Ishikawa (cell line): Measurements from ENCODE around the gene KCNC1.

Experiments used
- RAD21 ChIP-seq: IDR thresholded peaks from 2 replicates; pipeline ENCODE4 v1.6.1; 2012; ENCODE audit warnings: low read depth
- ZBTB7A ChIP-seq: IDR thresholded peaks from 2 replicates; pipeline ENCODE4 v1.6.1; 2012; ENCODE audit warnings: low read depth
- TF ChIP-seq, protein P1 (sequence below): IDR thresholded peaks from 2 replicates; pipeline ENCODE4 v1.6.1; 2012
- TF ChIP-seq, protein P2 (sequence below): IDR thresholded peaks from 2 replicates; pipeline ENCODE4 v1.6.1; 2012

DNA sequence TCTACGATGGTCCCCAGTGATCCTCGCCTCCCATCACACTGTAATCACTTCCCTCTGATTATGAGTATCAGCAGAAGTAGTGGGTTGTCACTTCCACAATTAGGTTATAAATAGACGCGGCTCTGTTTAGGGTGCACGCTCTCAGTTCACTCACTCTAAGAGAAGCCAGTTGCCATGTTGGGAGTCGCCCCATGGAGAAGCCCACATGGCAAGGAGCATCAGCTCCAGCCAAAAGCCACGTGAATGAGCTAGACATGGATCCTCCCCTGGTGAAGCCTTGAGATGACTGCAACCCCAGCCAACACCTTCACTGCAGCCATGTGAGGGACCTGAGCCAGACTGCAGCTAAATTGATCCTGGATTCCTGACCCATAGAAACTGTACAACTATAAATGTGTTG, 41.6 kb upstream of the KCNC1 start:
- no peak for TF ChIP-seq RAD21
- no peak for TF ChIP-seq ZBTB7A
- TF ChIP-seq, protein P1, sequence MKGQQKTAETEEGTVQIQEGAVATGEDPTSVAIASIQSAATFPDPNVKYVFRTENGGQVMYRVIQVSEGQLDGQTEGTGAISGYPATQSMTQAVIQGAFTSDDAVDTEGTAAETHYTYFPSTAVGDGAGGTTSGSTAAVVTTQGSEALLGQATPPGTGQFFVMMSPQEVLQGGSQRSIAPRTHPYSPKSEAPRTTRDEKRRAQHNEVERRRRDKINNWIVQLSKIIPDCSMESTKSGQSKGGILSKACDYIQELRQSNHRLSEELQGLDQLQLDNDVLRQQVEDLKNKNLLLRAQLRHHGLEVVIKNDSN, result no peak
- TF ChIP-seq, protein P2, sequence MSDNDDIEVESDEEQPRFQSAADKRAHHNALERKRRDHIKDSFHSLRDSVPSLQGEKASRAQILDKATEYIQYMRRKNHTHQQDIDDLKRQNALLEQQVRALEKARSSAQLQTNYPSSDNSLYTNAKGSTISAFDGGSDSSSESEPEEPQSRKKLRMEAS, result no peak
